ENCODE results near the gene GRIK4.

Gene GRIK4

DNA sequence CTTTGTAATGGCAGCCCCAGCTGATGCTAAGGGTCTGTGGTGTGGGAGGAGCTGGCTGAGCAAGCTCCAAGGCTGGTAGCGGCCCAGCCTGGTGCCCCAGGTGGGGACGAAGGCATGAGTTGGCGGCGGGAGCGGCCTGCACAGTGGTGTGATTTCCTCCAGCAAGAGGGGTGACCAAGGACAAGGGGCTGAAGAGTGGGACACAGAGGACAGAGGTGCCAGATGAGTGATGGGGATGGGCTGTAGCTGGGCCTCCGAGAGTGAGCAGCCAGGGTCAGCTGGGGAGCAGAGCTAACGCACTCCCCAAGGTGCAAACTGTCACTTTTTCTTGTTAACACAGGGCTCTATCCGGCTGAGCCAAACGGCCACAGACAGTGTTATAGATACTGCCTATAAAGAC, 283.2 kb downstream of the GRIK4 start:
- no peak overlapping the region for H3K27ac ChIP-seq (ENCODE audit: insufficient read depth, low read depth, low read length, poor library complexity, severe bottlenecking)
- no peak overlapping the region for H3K4me3 ChIP-seq (ENCODE audit: insufficient read depth, low read depth, low read length)
- no peaks in the 10 kb centered on the region for H3K27me3 ChIP-seq (ENCODE audit: control insufficient read depth, insufficient read depth, low read length, poor library complexity, severe bottlenecking)
- no peaks in the 10 kb centered on the region for H3K36me3 ChIP-seq (ENCODE audit: control insufficient read depth, insufficient read depth, low read length)
- 91% methylated on average over 9 of the region's 9 CpGs for WGBS, 2 experiments
- peaks cover 13% of the 10 kb centered on the region for H3K4me1 ChIP-seq (ENCODE audit: control insufficient read depth, insufficient read depth, low read length)
- H3K9me3 ChIP-seq (ENCODE audit: control insufficient read depth, low read length) = no peaks in the 10 kb centered on the region

DNA sequence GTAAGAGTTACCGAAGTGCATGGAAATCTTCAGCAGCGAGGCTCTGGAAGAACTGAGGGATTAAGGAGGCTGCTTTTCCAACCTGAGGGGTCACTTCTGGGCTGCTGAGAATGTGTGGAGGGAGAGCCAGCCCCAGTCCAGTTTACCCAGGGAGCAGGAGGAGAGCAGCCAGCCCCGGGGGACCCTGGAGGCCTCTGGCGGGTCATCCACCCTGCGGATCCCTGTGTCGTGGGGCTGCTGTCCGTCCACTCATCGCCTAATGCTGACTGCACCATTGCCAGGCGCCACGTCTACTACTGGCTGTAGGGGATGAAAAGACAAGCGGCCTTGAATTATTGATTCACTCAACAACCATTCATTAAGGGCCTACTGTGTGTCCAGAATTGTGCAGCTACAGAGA, 283.6 kb downstream of the GRIK4 start:
- WGBS, 2 experiments = 90 to 91% methylated on average over 11 of the region's 11 CpGs
- H3K27me3 ChIP-seq (ENCODE audit: control insufficient read depth, insufficient read depth, low read length, poor library complexity, severe bottlenecking) = no peaks in the 10 kb centered on the region
- no peaks in the 10 kb centered on the region for H3K36me3 ChIP-seq (ENCODE audit: control insufficient read depth, insufficient read depth, low read length)

DNA sequence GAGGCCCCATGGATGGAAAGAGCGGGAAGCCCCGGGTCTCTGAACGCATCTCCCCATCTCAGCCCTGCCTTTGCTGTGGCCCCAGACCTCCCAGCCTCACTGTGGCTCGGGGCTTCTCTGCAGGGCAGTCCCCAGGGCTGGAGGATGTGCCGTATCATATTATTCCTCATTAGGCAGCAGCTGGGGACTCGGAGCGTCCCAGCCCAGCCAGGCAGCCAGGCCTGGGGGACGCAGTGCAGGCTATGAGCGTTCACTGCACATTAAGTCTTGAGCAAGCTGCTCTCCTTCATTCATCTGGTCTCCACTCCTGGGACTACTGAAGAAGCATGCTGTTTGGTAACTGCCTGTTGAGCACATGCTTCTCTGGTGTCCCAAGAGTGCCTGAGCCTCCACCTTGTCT, 285.6 kb downstream of the GRIK4 start:
- Histone ChIP-seq H3K9me3 (ENCODE audit: control insufficient read depth, low read length) (no peaks in the 10 kb centered on the region), H3K4me1 (ENCODE audit: control insufficient read depth, insufficient read depth, low read length) (peaks cover 13% of the 10 kb centered on the region), H3K4me3 (ENCODE audit: insufficient read depth, low read depth, low read length) (no peak overlapping the region), H3K27ac (ENCODE audit: insufficient read depth, low read depth, low read length, poor library complexity, severe bottlenecking) (no peak overlapping the region), H3K27me3 (ENCODE audit: control insufficient read depth, insufficient read depth, low read length, poor library complexity, severe bottlenecking) (no peaks in the 10 kb centered on the region), H3K36me3 (ENCODE audit: control insufficient read depth, insufficient read depth, low read length) (no peaks in the 10 kb centered on the region)
- WGBS, 2 experiments = 92% methylated on average over 9 of the region's 9 CpGs

More for the DNA sequence above, 283.6 kb downstream of the GRIK4 start:
- Histone ChIP-seq H3K4me3 (ENCODE audit: insufficient read depth, low read depth, low read length) (no peak overlapping the region), H3K9me3 (ENCODE audit: control insufficient read depth, low read length) (no peaks in the 10 kb centered on the region), H3K4me1 (ENCODE audit: control insufficient read depth, insufficient read depth, low read length) (peaks cover 13% of the 10 kb centered on the region), H3K27ac (ENCODE audit: insufficient read depth, low read depth, low read length, poor library complexity, severe bottlenecking) (no peak overlapping the region)

DNA sequence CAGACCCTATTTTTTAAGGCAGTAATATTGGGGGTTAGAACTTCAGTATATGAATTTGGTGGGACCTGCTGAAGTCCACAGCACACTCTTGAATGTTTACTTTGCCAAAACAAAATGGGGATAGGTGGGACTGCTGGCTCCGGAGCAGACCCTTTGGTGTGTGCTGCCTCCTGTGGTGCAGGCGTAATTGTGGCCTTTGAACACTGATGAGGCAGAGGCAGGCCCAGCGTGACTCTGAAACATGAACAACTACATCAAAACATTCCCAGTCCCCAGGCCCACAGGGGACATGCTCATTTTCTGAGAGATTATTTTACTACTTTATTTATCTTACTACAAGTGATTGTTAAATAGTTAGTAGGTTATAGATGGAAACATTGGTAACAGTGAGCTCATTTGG, 287.3 kb downstream of the GRIK4 start:
- no peaks in the 10 kb centered on the region for H3K27me3 ChIP-seq (ENCODE audit: control insufficient read depth, insufficient read depth, low read length, poor library complexity, severe bottlenecking)
- peaks cover 13% of the 10 kb centered on the region for H3K4me1 ChIP-seq (ENCODE audit: control insufficient read depth, insufficient read depth, low read length)
- no peaks in the 10 kb centered on the region for H3K9me3 ChIP-seq (ENCODE audit: control insufficient read depth, low read length)
- H3K27ac ChIP-seq (ENCODE audit: insufficient read depth, low read depth, low read length, poor library complexity, severe bottlenecking) = no peak overlapping the region
- no peaks in the 10 kb centered on the region for H3K36me3 ChIP-seq (ENCODE audit: control insufficient read depth, insufficient read depth, low read length)
- no peak overlapping the region for H3K4me3 ChIP-seq (ENCODE audit: insufficient read depth, low read depth, low read length)
- 15 to 18% methylated on average over 3 of the region's 3 CpGs for WGBS, 2 experiments

DNA sequence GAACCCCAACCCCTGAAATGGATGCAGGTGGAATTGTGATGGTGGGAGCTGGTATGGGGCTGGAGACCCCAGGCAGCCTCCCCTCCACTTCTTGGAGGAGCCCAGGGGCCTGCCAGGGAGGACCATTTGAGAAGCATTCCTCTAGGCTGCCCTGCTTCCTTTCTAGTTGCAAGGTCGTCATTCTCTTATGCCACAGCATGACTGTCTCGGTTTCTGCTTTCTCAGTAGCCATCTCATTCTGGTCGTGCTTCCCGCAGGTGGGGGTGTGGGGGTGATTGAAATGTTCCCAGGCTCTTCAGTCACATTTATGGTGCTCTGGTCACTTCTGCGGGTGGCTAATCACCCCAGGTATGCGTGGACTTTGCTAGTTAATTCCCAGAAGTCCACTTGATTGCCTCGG, 288.7 kb downstream of the GRIK4 start:
- no peaks in the 10 kb centered on the region for H3K27me3 ChIP-seq (ENCODE audit: control insufficient read depth, insufficient read depth, low read length, poor library complexity, severe bottlenecking)
- no peaks in the 10 kb centered on the region for H3K9me3 ChIP-seq (ENCODE audit: control insufficient read depth, low read length)
- 86 to 89% methylated on average over 7 of the region's 7 CpGs for WGBS, 2 experiments
- peaks cover 13% of the 10 kb centered on the region for H3K4me1 ChIP-seq (ENCODE audit: control insufficient read depth, insufficient read depth, low read length)
- H3K27ac ChIP-seq (ENCODE audit: insufficient read depth, low read depth, low read length, poor library complexity, severe bottlenecking) = no peak overlapping the region
- H3K36me3 ChIP-seq (ENCODE audit: control insufficient read depth, insufficient read depth, low read length) = no peaks in the 10 kb centered on the region
- H3K4me3 ChIP-seq (ENCODE audit: insufficient read depth, low read depth, low read length) = no peak overlapping the region

DNA sequence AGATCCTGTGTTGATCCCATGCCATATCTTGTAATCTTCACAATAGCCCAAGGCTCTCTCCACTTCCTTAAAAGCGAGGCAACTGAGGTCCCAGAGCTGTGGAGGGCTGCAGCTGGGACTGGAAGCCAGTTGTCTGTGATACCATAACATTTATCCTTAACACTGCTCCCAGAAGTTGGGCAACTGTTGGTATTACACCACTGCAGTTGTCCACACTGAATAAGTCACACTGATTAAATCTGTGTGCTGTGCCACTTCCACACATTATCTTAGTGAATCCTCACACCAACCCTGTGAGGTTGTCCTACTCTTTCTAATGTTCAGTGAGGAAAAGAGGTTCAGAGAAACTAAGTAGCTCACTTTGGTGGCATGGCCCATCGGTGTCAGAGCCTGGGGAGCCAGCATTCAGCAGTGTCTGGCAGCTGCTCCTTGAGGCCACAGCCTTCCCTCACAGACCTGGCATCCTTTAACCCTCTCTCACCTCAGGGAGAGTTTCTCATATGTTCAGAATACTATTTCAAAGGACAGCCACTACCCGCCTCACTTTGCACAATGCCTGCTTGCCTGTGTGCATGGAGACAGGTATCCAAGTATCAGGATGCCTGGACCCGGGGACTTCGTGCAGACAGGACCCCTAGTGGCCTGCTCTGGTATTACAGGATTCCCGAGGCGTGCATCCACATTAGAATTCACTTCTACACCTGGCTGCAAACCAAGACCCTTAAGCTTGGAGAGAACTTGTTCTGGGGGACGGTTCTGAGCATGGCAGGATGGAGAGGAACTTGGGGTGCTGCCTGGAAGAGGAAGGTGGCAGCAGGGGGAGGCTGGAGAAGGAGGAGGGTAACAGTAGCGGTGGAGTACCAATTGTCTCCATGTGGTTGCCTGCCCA, 290.5 kb downstream of the GRIK4 start:
- 41 to 43% methylated on average over 9 of the region's 9 CpGs for WGBS, 2 experiments
- H3K27me3 ChIP-seq (ENCODE audit: control insufficient read depth, insufficient read depth, low read length, poor library complexity, severe bottlenecking) = no peaks in the 10 kb centered on the region
- H3K36me3 ChIP-seq (ENCODE audit: control insufficient read depth, insufficient read depth, low read length) = no peaks in the 10 kb centered on the region
- H3K4me1 ChIP-seq (ENCODE audit: control insufficient read depth, insufficient read depth, low read length) = peaks cover 13% of the 10 kb centered on the region
- H3K9me3 ChIP-seq (ENCODE audit: control insufficient read depth, low read length) = no peaks in the 10 kb centered on the region
- no peak overlapping the region for H3K27ac ChIP-seq (ENCODE audit: insufficient read depth, low read depth, low read length, poor library complexity, severe bottlenecking)
- no peak overlapping the region for H3K4me3 ChIP-seq (ENCODE audit: insufficient read depth, low read depth, low read length)

DNA sequence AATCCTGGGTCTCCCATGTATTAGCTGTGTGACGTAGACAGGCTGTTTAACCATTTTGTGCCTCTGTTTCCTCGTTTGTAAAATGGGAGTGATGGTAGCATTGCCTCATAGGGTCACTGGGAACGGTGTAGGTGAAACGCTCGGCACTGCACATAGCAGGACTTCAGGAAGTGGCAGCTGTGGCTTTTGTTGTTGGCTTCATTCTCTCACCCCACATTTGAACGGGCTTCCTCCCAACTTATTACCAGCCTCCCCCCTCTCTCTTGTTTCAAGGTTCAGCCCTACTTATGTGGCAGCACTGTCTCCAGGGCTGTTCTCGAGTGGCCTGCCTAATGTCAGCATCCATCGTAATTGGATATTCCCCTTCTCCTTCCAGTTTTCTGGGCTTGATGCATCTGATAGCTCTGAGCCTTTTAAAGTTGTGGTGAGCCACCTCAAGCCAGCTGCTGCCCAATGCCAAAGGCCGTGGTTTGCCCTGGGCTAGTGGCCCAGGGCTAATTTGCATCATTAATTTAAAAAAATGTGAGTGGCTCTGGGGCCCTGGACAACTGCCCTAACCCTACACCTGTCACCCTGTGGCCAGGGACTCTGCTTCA, 294.5 kb downstream of the GRIK4 start:
- 87 to 89% methylated on average over 9 of the region's 9 CpGs for WGBS, 2 experiments
- H3K4me3 ChIP-seq (ENCODE audit: insufficient read depth, low read depth, low read length) = no peak overlapping the region

DNA sequence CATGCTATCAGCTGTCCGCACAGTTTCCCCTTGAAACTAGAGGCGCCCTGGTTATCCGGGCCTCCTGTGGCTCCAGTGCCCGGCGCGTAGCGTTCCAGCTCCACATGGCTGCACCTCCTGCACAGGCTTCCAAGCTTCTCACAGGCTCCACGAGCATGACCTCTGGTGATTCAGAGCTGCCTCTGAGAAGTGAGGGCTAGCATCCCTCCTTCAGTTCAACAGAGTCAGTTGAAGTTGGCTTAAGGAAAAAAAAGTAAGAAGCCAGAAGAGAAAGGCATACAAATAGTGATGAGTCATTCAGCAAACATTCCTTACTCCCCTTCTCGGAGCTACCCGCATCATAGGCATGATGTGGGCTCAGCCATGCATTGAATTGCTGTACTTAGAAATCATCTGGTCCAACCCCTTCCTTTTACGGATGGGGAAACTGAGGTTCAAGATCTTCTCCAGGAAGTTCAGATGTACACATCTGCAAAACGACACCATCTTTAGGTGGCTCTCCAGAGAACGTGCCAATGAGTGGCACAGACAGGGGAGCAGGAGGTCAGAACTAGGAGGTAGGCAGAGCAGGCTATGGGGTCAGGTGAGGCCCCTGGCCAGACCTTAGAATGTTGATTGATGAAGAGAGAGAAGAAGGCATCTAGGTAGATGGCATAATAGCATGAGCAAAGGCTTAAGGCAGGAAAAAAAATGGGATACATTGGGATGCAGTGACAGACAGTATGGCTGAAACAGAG, 296.0 kb downstream of the GRIK4 start:
- Histone ChIP-seq H3K4me3 (ENCODE audit: insufficient read depth, low read depth, low read length) (no peak overlapping the region), H3K36me3 (ENCODE audit: control insufficient read depth, insufficient read depth, low read length) (no peaks in the 10 kb centered on the region), H3K9me3 (ENCODE audit: control insufficient read depth, low read length) (no peaks in the 10 kb centered on the region), H3K4me1 (ENCODE audit: control insufficient read depth, insufficient read depth, low read length) (peaks cover 6% of the 10 kb centered on the region), H3K27me3 (ENCODE audit: control insufficient read depth, insufficient read depth, low read length, poor library complexity, severe bottlenecking) (no peaks in the 10 kb centered on the region), H3K27ac (ENCODE audit: insufficient read depth, low read depth, low read length, poor library complexity, severe bottlenecking) (no peak overlapping the region)
- 78 to 83% methylated on average over 13 of the region's 13 CpGs for WGBS, 2 experiments

More for the DNA sequence above, 294.5 kb downstream of the GRIK4 start:
- Histone ChIP-seq H3K36me3 (ENCODE audit: control insufficient read depth, insufficient read depth, low read length) (no peaks in the 10 kb centered on the region), H3K27me3 (ENCODE audit: control insufficient read depth, insufficient read depth, low read length, poor library complexity, severe bottlenecking) (no peaks in the 10 kb centered on the region), H3K27ac (ENCODE audit: insufficient read depth, low read depth, low read length, poor library complexity, severe bottlenecking) (no peak overlapping the region), H3K9me3 (ENCODE audit: control insufficient read depth, low read length) (no peaks in the 10 kb centered on the region), H3K4me1 (ENCODE audit: control insufficient read depth, insufficient read depth, low read length) (peaks cover 6% of the 10 kb centered on the region)

DNA sequence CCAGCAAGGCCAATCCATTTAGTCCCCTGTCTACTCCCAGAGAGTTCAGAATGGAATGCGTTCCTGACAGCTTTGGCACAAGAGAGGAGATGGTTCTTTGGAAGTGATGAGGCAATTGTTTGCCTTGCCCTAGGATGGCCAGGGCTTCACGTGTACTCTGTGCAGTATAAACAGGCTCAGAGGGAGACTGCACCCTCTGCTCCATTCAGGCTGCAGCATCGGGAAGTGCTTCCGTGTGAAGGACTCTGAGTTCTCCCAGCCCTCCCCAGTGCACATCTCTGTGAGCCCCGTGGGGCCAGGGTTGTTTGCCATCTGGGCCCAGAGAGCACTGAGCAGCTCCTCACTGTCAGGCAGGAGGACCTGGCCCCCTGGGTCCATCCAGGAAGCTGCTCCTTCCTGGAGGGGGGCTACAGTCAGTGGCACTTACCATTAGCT, 297.1 kb downstream of the GRIK4 start:
- H3K36me3 ChIP-seq (ENCODE audit: control insufficient read depth, insufficient read depth, low read length) = no peaks in the 10 kb centered on the region
- H3K4me3 ChIP-seq (ENCODE audit: insufficient read depth, low read depth, low read length) = no peak overlapping the region
- WGBS, 2 experiments = 78 to 83% methylated on average over 5 of the region's 5 CpGs
- H3K9me3 ChIP-seq (ENCODE audit: control insufficient read depth, low read length) = no peaks in the 10 kb centered on the region
- no peak overlapping the region for H3K27ac ChIP-seq (ENCODE audit: insufficient read depth, low read depth, low read length, poor library complexity, severe bottlenecking)
- no peaks in the 10 kb centered on the region for H3K27me3 ChIP-seq (ENCODE audit: control insufficient read depth, insufficient read depth, low read length, poor library complexity, severe bottlenecking)
- H3K4me1 ChIP-seq (ENCODE audit: control insufficient read depth, insufficient read depth, low read length) = peaks cover 6% of the 10 kb centered on the region

DNA sequence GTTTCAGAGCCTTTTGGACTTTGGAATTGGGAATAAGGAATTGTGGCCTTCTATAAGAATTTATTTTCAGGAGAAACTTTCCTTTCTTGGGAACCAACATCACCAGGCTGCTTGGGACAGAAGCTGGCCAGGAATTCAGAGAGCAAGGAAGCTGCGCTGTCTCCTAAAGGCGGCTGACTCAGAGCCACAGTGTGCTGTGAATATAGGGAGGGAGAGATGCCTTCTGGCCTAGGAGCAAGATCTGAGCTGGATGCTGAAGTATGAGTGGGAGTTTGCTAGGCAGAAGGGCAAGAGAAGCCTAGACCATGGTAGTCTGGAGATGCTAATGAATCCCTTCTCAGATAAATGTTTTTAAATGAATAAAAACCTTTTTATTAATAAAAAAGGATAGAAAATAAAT, 298.7 kb downstream of the GRIK4 start:
- Histone ChIP-seq H3K27ac (ENCODE audit: insufficient read depth, low read depth, low read length, poor library complexity, severe bottlenecking) (no peak overlapping the region), H3K9me3 (ENCODE audit: control insufficient read depth, low read length) (no peaks in the 10 kb centered on the region), H3K4me3 (ENCODE audit: insufficient read depth, low read depth, low read length) (no peak overlapping the region), H3K27me3 (ENCODE audit: control insufficient read depth, insufficient read depth, low read length, poor library complexity, severe bottlenecking) (no peaks in the 10 kb centered on the region), H3K4me1 (ENCODE audit: control insufficient read depth, insufficient read depth, low read length) (peaks cover 6% of the 10 kb centered on the region), H3K36me3 (ENCODE audit: control insufficient read depth, insufficient read depth, low read length) (no peaks in the 10 kb centered on the region)
- 85 to 88% methylated on average over 2 of the region's 2 CpGs for WGBS, 2 experiments
